Activated CD4-positive, alpha-beta T cell treated with anti-CD3 and anti-CD28 coated beads, Interleukin-2, amount 50 U/mL, for 1 hour (primary cell): ENCODE data around the gene PERCC1.
"Not testable (repeated sequence)": the region's sequence is repeated elsewhere in the genome, so short reads cannot be mapped to it uniquely, and the experiment has no call there.

Experiments used
- DNase-seq: peaks from one replicate; pipeline ENCODE4 v3.0.0-alpha.2; 2020

PERCC1 gene

GRCh38 chr16:1451702-1452392, 21.0 kb downstream of the PERCC1 start:
- no peak for DNase-seq

GRCh38 chr16:1452530-1452929, 21.7 kb downstream of the PERCC1 start:
- DNase-seq: no peak

- no peak for DNase-seq
Measured at GRCh38 chr16:1453316-1453715, 22.4 kb downstream of the PERCC1 start.

DNA sequence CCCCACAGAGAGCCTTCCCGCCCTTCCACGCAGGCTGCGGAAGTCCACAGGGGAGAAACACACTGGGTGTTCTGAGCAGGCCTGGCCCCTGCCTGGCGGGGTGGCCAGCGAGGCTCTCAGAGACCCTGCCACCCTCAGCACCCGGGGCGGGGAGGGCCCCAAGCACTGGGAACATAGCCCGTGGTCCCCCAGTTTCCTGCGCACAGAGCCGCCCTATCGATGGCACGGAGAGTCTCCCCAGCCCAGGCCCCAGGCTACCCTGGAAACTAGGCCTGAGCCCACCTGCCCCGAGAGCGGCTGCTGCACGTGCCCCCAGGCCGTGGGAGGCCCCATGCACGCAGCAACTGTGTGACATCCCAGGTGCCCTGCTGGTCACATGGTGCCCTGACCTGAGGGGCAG, 23.7 kb downstream of the PERCC1 start:
- no peak for DNase-seq

DNA sequence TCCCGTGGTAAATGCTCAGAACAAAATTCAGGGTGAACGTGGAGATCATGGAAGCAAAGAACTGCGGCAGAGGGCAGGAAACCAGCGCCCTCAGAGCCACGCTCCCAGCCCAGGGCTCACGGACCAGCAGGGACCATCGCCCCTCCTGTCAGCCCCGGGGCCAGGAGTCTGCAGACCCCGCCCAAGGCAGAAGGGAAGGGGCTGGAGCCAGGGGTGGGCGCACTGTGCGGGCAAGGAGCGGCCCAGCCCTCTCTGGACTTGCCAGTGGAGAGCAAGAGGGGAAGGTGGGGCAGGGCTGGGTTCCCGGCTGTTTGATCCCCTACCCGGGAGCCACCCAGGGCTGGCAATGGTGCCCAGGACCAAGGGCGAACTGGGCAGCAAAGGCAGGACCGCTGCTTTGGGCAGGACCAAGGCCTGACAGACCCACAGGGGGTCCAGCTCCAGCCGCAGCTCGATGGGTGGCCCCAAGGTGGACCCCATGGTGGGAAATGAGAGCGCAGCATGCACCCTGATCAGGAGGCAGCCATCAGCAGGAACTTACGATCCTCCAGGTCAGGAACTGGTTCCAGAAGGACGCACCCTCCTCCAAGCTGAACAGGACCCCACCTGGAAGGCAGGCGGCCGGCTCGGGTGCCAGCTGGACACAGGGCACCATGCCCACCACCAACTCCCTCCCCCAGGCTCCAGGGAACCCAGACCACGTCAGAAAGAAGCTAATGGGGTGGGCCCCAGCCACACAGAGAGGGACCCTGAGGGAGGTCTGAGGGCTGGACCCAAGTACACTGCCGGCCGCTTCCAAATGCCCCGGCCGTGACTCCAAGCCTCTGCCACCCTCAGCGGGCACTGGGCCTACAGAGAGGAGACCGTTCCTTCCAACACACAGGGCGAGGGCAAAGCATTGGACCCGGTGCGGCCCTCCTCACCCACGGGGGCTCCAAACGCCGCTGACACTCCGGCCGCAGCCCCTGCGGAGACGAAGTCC, 24.6 kb downstream of the PERCC1 start:
- DNase-seq: no peak

- no peak for DNase-seq
Measured at GRCh38 chr16:1456951-1457350, 26.1 kb downstream of the PERCC1 start.

GRCh38 chr16:1457489-1458245, 26.8 kb downstream of the PERCC1 start:
- DNase-seq: no peak

DNA sequence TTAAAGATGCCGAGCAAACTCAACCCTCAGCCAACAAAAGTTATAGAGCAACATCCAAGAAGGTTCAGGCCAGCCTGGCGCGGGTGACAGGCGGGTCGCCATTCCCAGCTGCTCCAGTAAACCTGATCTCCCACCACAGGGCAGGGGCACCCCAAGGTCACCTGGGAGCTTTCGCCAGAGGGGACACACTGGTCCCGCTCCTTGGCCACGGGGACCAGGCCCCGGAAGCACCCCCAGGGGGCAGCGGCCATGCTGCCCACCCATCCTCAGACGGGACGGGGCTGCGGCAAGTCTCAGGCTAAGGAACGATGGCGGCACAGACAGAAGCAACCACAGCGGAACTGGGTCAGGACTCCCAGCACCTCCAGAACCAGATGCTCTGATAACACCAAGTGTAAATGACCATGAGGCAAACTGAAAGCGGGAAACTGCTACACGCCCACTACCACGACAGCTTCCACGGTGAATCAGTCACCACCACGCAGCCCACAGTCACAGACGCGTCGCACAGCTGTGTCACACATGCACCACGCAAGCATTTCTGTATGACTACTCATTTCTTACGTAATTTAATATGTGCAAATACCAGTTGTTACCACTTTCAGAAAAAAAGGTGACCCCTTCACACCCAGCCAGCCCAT, 27.6 kb downstream of the PERCC1 start:
- DNase-seq: no peak

- DNase-seq: no peak
Measured at GRCh38 chr16:1458977-1459341, 28.1 kb downstream of the PERCC1 start.

- no peak for DNase-seq
Measured at GRCh38 chr16:1459967-1460366, 29.1 kb downstream of the PERCC1 start.

DNA sequence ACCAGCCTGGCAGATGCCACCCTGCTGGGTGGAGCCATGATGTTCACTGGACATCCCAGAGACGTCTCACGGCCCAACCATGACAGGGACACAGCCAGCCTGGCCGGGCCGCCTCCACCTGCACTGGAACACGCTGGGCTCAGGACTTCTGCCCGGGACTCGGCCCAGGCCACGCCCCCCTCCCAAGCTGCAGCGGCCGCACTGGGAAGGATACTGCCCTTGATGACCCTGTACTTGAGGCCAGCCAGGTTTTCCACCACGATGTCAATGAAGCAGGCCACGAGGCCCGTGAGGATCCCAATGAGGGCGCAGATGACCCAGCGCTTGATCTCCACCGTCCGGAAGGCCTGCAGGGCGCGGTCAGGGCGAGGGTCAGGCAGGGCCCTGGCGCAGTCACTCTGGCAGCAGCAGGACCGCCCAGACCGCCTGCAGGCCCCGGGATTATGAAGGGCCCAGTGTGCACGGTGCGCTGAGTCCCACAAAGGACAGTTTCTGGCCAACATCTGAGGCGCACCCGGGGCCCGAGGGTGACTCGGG, 29.8 kb downstream of the PERCC1 start:
- no peak for DNase-seq

- no peak for DNase-seq
Measured at GRCh38 chr16:1461146-1461545, 30.3 kb downstream of the PERCC1 start.

DNA sequence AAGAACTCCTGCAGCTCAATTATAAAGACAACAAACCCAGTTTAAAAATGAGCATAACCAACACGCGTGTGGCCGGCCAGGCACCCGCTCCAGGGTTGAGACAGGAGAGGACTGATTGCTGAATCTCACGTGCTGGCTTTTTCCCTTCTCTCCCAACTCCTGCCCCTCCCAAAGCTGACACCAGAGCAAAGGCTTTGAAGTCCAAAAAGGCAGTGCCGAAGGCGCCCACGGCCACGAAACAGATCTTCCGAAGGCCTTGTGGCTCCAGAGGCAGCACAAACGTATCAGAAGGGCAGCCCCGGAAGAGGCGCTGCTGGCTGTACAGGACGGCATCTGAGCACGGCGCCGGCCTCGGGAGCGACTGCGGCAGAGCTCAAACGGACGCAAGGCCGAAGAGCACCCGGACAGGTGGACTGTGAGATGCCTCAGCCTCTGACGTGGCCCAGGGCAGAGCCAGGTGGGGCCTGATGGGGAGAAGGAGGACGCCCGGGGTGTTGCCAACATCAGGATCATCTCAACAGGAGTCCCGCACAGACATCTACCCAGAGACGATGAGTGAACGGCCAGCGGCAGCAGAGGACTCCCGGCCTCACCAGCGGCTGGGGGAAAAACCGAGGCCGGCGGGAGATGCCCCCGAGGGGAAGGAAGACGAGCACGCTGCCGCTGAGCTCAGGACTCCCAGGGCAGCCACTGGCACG, 33.5 kb downstream of the PERCC1 start:
- no peak for DNase-seq

DNA sequence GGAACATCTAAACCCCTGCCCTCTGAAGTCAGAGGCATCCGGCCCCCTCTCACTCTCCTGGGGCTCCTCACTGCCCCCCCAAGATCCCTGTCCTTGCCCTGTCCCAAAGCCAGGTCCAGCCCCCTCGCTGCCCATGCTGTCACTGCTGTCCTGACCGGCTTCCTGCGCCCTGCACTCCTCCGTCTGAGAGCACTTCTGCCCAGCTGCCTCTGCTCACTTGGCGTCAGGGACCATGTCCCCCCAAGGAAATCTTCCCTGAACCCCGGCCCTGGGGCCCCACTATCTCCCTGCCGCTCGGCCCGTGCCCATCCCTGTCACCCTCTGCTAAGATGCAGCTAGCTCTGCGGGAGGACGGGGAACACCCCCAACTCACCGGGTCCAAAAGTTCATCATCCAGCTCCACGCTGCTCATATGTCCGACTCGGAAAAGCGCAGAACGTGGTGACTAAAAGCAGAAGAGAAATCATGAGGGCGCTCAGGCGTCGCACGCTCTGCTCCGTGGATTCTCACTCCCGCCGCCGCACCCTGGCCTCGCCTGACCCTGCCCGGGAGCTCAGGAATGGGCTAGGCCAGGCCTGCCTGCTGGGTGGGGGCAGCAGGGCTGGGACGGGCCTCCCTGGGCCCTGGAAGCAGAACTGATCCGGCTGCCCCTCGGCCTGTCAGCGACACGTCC, 34.2 kb downstream of the PERCC1 start:
- DNase-seq: no peak

DNA sequence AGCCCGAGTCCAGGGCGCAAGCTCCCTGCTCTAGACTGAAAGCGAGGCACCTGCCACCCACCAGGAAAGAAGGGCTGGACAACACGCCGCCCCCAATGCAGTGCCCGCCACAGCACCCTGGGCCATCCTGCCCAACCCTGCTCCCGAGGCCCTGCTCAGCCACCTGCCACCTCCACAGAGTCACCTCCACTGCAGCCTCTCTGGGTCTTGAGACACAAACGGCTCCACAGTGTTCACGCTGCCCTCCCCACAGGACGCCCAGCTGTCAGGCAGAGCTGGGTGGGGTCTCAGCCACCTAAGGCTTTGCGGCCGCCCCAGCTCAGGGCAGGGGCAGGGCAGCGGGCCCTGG, 34.7 kb downstream of the PERCC1 start:
- no peak for DNase-seq

GRCh38 chr16:1466054-1466453, 35.2 kb downstream of the PERCC1 start:
- no peak for DNase-seq

DNA sequence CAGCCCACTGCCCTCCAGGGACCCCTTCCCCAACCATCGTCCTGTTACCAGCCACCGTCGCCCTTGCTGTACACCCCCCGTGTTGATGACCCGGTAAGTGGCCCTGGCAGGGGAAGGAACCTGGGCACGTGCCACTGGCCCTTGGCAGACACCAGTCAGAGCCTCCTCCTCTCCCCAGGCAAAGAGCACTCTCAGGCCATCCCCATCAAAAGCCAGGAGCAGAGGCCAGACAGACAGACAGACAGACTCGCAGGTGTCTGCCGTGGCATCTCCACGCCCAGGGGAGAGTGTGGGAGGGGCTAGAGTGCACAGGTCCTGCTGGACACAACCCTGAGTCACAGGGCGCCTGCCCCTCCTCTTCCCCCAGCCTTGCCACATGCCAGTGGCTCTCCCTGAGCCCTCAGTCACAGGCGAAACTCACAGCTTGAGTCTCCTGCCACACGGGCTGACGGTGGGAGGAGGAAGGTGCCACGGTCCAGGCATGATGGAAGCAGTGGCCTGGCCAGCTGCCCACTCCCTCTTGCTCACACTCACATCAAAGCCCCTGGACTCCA, 36.2 kb downstream of the PERCC1 start:
- DNase-seq: no peak

DNA sequence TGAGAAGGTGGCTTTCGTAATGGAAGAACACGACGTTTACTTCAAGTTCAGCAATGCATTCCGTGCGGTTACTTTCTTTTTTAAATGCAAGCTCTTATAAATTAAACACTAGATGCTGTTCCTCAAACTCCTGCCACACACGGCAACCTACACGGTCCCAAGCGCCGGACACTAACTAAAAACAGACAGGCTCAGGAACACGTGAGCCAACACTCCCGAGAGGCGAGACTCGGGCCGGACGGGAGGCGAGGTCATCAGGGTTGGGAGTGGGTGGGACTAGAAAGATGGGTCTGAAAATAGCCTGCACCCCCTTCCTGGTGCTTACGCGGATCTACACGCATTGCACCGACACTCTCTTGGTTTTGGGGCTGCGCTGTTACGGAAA, 37.5 kb downstream of the PERCC1 start:
- no peak for DNase-seq

DNA sequence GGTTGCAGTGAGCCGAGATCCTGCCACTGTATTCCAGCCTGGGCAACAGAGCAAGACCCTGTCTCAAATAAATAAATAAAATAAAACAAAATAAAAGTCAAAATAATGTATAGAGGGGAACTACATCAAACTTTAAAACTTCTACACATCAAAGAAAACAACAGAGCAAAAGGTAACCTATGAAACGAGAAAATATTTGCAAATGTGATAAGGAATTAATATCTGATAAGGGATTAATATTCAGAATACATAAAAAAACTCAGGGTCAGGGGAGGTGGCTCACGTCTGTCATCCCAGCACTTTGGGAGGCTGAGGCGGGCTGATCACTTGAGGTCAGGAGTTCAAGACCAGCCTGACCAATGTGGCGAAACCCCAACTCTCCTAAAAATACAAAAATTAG, 38.3 kb downstream of the PERCC1 start:
- not testable (repeated sequence) for DNase-seq

GRCh38 chr16:1469693-1470201, 38.9 kb downstream of the PERCC1 start:
- DNase-seq: no peak
